ENCODE data around the gene C1orf159. TPM values are rescaled to one million over a fixed set of nuclear protein-coding genes. Genes with fewer than 3 reads are reported as not detected.

C1orf159 gene
- polyA plus RNA-seq, 3 donors = 3.0 to 18.8 (median 3.3) TPM

- no peak for TF ChIP-seq CTCF (IDR thresholded peaks at IDR 0.05)
- intact Hi-C loops (cut with micrococcal nuclease) = loop anchor here in 1 of 2 donors (5.0 kb wide), 1 partner anchor 167 kb away; no protein-coding TSS in a partner anchor
Measured at GRCh38 chr1:1124786-1125642, 9.1 kb upstream of the C1orf159 start.

GRCh38 chr1:1124508-1124785, 8.6 kb upstream of the C1orf159 start:
- H3K9ac ChIP-seq (ENCODE audit: insufficient read depth, low read length, poor library complexity, severe bottlenecking) = no peak overlapping the region
- H2AFZ ChIP-seq (ENCODE audit: insufficient read depth, low read depth, low read length, poor library complexity, severe bottlenecking) = no peak overlapping the region
- no peak for DNase-seq

More at GRCh38 chr1:1124786-1125642, 9.1 kb upstream of the C1orf159 start:
- Histone ChIP-seq H3K79me2 (ENCODE audit: insufficient read depth, low read length) (no peaks in the 10 kb centered on the region), H3K27ac (ENCODE audit: low read depth in 1 of 2, low read length in 2 of 2) (no peak overlapping the region), H3K4me3 (replicated peaks in 1 of 3; ENCODE audit: low read depth in 2 of 3, low read length in 3 of 3) (no peak overlapping the region), H3K9me3 (replicated peaks in 1 of 2; ENCODE audit: control insufficient read depth in 1 of 2, insufficient read depth in 1 of 2, low read length in 2 of 2) (peaks cover 0 to 6% of the 10 kb centered on the region in 2 donors), H4K20me1 (ENCODE audit: insufficient read depth, low read length) (no peaks in the 10 kb centered on the region), H2AFZ (ENCODE audit: insufficient read depth, low read depth, low read length, poor library complexity, severe bottlenecking) (no peak overlapping the region), H3K36me3 (replicated peaks in 1 of 2; ENCODE audit: control insufficient read depth in 1 of 2, insufficient read depth in 2 of 2, low read length in 2 of 2) (no peaks in the 10 kb centered on the region), H3K4me1 (ENCODE audit: control insufficient read depth in 1 of 2, insufficient read depth in 2 of 2, low read length in 2 of 2) (peaks cover 5 to 7% of the 10 kb centered on the region in 2 donors), H3K4me2 (replicated peaks; ENCODE audit: extremely low read depth, low read length, poor library complexity, severe bottlenecking) (no peak overlapping the region), H3K27me3 (ENCODE audit: control insufficient read depth in 2 of 2, insufficient read depth in 2 of 2, low read length in 2 of 2) (peaks cover 0 to 6% of the 10 kb centered on the region in 2 donors), H3K9ac (ENCODE audit: insufficient read depth, low read length, poor library complexity, severe bottlenecking) (no peak overlapping the region)
- no peaks in the 10 kb centered on the region for H3K4me1 Mint-ChIP-seq
- H3K27me3 Mint-ChIP-seq (ENCODE audit: low read depth in 3 of 3) = peaks cover 9 to 27% (median 26%) of the 10 kb centered on the region in 3 donors
- no peak for DNase-seq
- peak overlapping the region in 1 of 7 donors; percentile 40 for H3K27ac Mint-ChIP-seq
- no peak overlapping the region for H3K4me3 Mint-ChIP-seq
- peaks cover 0 to 4% of the 10 kb centered on the region in 2 donors for H3K36me3 Mint-ChIP-seq
- H3K9me3 Mint-ChIP-seq = peaks cover 2 to 12% (median 7%) of the 10 kb centered on the region in 7 donors
- WGBS (ENCODE audit: insufficient coverage) = 92% methylated on average over 28 of the region's 29 CpGs

More at GRCh38 chr1:1124508-1124785, 8.6 kb upstream of the C1orf159 start:
- Mint-ChIP-seq H3K27me3 (ENCODE audit: low read depth in 3 of 3) (peaks cover 14 to 32% (median 28%) of the 10 kb centered on the region in 3 donors), H3K36me3 (peaks cover 0 to 4% of the 10 kb centered on the region in 2 donors), H3K4me1 (no peaks in the 10 kb centered on the region), H3K9me3 (peaks cover 2 to 12% (median 7%) of the 10 kb centered on the region in 7 donors), H3K27ac (no peak overlapping the region), H3K4me3 (no peak overlapping the region)
- peaks cover 0 to 6% of the 10 kb centered on the region in 2 donors for H3K9me3 ChIP-seq (replicated peaks in 1 of 2; ENCODE audit: control insufficient read depth in 1 of 2, insufficient read depth in 1 of 2, low read length in 2 of 2)
- 87% methylated on average over 7 of the region's 7 CpGs for WGBS (ENCODE audit: insufficient coverage)
- intact Hi-C loops (cut with micrococcal nuclease) = loop anchor here in 1 of 2 donors (5.0 kb wide), 1 partner anchor 168 kb away; no protein-coding TSS in a partner anchor
- no peak overlapping the region for H3K27ac ChIP-seq (ENCODE audit: low read depth in 1 of 2, low read length in 2 of 2)
- H3K27me3 ChIP-seq (ENCODE audit: control insufficient read depth in 2 of 2, insufficient read depth in 2 of 2, low read length in 2 of 2) = peaks cover 0 to 6% of the 10 kb centered on the region in 2 donors
- no peaks in the 10 kb centered on the region for H4K20me1 ChIP-seq (ENCODE audit: insufficient read depth, low read length)
- no peaks in the 10 kb centered on the region for H3K36me3 ChIP-seq (replicated peaks in 1 of 2; ENCODE audit: control insufficient read depth in 1 of 2, insufficient read depth in 2 of 2, low read length in 2 of 2)
- H3K4me3 ChIP-seq (replicated peaks in 1 of 3; ENCODE audit: low read depth in 2 of 3, low read length in 3 of 3) = no peak overlapping the region
- H3K79me2 ChIP-seq (ENCODE audit: insufficient read depth, low read length) = no peaks in the 10 kb centered on the region
- H3K4me1 ChIP-seq (ENCODE audit: control insufficient read depth in 1 of 2, insufficient read depth in 2 of 2, low read length in 2 of 2) = peaks cover 5 to 7% of the 10 kb centered on the region in 2 donors
- H3K4me2 ChIP-seq (replicated peaks; ENCODE audit: extremely low read depth, low read length, poor library complexity, severe bottlenecking) = no peak overlapping the region
- TF ChIP-seq CTCF (IDR thresholded peaks at IDR 0.05) = no peak
